SK-N-SH (cell line): ENCODE measurements around the gene PERM1. TPM values are rescaled to one million over a fixed set of nuclear protein-coding genes. Genes with fewer than 3 reads are reported as not detected.
"Not testable (repeated sequence)": the region's sequence is repeated elsewhere in the genome, so short reads cannot be mapped to it uniquely, and the experiment has no call there.

Source experiments
- CTCF ChIA-PET: fragments of 300-600, 350-600 bp; formaldehyde crosslinking; extraction: SDS; loops from one replicate; lab custom pipeline; 2021; lab: Yijun Ruan, JAX
- POLR2A ChIA-PET: fragments of 350-600 bp; sonication (Branson Sonifier 250); formaldehyde crosslinking; extraction: SDS; loops from one replicate; lab custom pipeline; 2020; ENCODE audit warnings: antibody characterized with exemption, inconsistent platforms; lab: Yijun Ruan, JAX
- DNase-seq: peaks from one replicate; pipeline ENCODE4 v3.0.0; 2012
- H2AFZ ChIP-seq: fragments of 200-600 bp; sonication (generic); 2 replicates; pipeline ENCODE4 v1.8.1; 2016; ENCODE audit warnings: antibody characterized with exemption, mild to moderate bottlenecking, low read depth
- H3F3A ChIP-seq: fragments of 200-600 bp; sonication (generic); replicated peaks from 2 replicates; pipeline ENCODE3; 2016; ENCODE audit warnings: antibody characterized with exemption, mild to moderate bottlenecking; ENCODE audit not compliant: insufficient read depth
- H3K27ac ChIP-seq, 2 experiments: fragments of 200-500 bp in 1 of 2; fragments of 200-600 bp in 1 of 2; sonication (Bioruptor generic) in 1 of 2; sonication (generic), shearing (Covaris generic) in 1 of 2; 2 replicates each; pipeline versions ENCODE4 v1.5.1 to v1.6.1; 2014 to 2016; ENCODE audit warnings: low read depth in 2 of 2, inconsistent platforms in 1 of 2, low read length in 1 of 2, mild to moderate bottlenecking in 1 of 2, mixed read lengths in 1 of 2
- H3K27me3 ChIP-seq: fragments of 200-600 bp; sonication (generic), shearing (Covaris generic); 2 replicates; pipeline ENCODE4 v1.6.1; 2016; ENCODE audit warnings: mixed run types; ENCODE audit not compliant: insufficient read depth
- H3K36me3 ChIP-seq, 2 experiments: fragments of 200-500 bp in 1 of 2; fragments of 200-600 bp in 1 of 2; sonication (Bioruptor generic) in 1 of 2; sonication (generic) in 1 of 2; replicated peaks in 1 of 2; 2 replicates each; pipeline versions ENCODE3 to v1.5.1; 2014 to 2016; ENCODE audit warnings: low read length in 1 of 2, mild to moderate bottlenecking in 1 of 2; ENCODE audit not compliant: insufficient read depth in 2 of 2, control insufficient read depth in 1 of 2
- H3K4me1 ChIP-seq, 2 experiments: fragments of 200-500 bp in 1 of 2; fragments of 200-600 bp in 1 of 2; sonication (Bioruptor generic) in 1 of 2; sonication (generic), shearing (Covaris generic) in 1 of 2; 2 replicates each; pipeline versions ENCODE4 v1.5.1 to v1.6.1; 2014 to 2016; ENCODE audit warnings: low read depth in 1 of 2, low read length in 1 of 2, mixed run types in 1 of 2; ENCODE audit not compliant: insufficient read depth in 2 of 2, control insufficient read depth in 1 of 2
- H3K4me2 ChIP-seq: fragments of 200-600 bp; sonication (generic), shearing (Covaris generic); 2 replicates; pipeline ENCODE4 v1.6.1; 2017; ENCODE audit warnings: mixed run types
- H3K4me3 ChIP-seq, 2 experiments: fragments of 200-500 bp in 1 of 2; fragments of 200-600 bp in 1 of 2; sonication (Bioruptor generic) in 1 of 2; sonication (generic), shearing (Covaris generic) in 1 of 2; 2 replicates each; pipeline versions ENCODE4 v1.5.1 to v1.8.1; 2014 to 2016; ENCODE audit warnings: low read depth in 2 of 2, inconsistent platforms in 1 of 2, low read length in 1 of 2, mild to moderate bottlenecking in 1 of 2, mixed read lengths in 1 of 2, moderate library complexity in 1 of 2
- H3K79me2 ChIP-seq: fragments of 200-600 bp; sonication (generic); 2 replicates; pipeline ENCODE4 v1.8.1; 2017; ENCODE audit warnings: mild to moderate bottlenecking; ENCODE audit not compliant: insufficient read depth
- H3K9ac ChIP-seq: fragments of 200-600 bp; sonication (generic); 2 replicates; pipeline ENCODE4 v1.6.1; 2017; ENCODE audit warnings: mixed run types
- H3K9me2 ChIP-seq: fragments of 200-600 bp; sonication (generic); 2 replicates; pipeline ENCODE4 v1.6.1; 2017; ENCODE audit warnings: mixed run types
- H3K9me3 ChIP-seq: fragments of 200-600 bp; sonication (generic); 2 replicates; pipeline ENCODE4 v1.6.1; 2017; ENCODE audit warnings: mixed run types, mild to moderate bottlenecking, moderate library complexity
- H4K20me1 ChIP-seq: fragments of 200-600 bp; sonication (generic); 2 replicates; pipeline ENCODE4 v1.6.1; 2017; ENCODE audit warnings: mild to moderate bottlenecking, mixed run types; ENCODE audit not compliant: insufficient read depth
- CHD2 ChIP-seq: fragments of 150-350 bp; IDR thresholded peaks from 2 replicates; pipeline ENCODE4 v1.6.1; 2018; ENCODE audit warnings: low read length; ENCODE audit not compliant: partially characterized antibody
- CTCF ChIP-seq: fragments of 200-600 bp; sonication (generic); IDR thresholded peaks from 2 replicates; pipeline ENCODE4 v1.6.1; 2017; ENCODE audit warnings: antibody characterized with exemption, mild to moderate bottlenecking, moderate library complexity
- EP300 ChIP-seq, 2 experiments: IDR thresholded peaks; 2 replicates each; pipeline versions ENCODE4 v1.4.0 to v1.6.1; 2012; ENCODE audit warnings: borderline replicate concordance in 1 of 2, low read depth in 1 of 2, low read length in 1 of 2
- FOSL2 ChIP-seq: IDR thresholded peaks from 2 replicates; pipeline ENCODE4 v1.4.0; 2012; ENCODE audit warnings: low read depth, mild to moderate bottlenecking, moderate library complexity, borderline replicate concordance
- GATA2 ChIP-seq: sonication (generic); formaldehyde crosslinking; IDR thresholded peaks from 2 replicates; pipeline ENCODE4 v1.5.0; 2020; ENCODE audit warnings: mild to moderate bottlenecking, missing genetic modification reagents
- JUND ChIP-seq: IDR thresholded peaks from 2 replicates; pipeline ENCODE4 v1.4.0; 2012
- MEF2A ChIP-seq: IDR thresholded peaks from 2 replicates; pipeline ENCODE4 v1.4.0; 2012; ENCODE audit warnings: low read depth, borderline replicate concordance
- MXI1 ChIP-seq: IDR thresholded peaks from 2 replicates; pipeline ENCODE4 v1.6.1; 2012; ENCODE audit warnings: mild to moderate bottlenecking, low read depth, low read length, improper control_type of control experiment
- NFIC ChIP-seq: IDR thresholded peaks from 2 replicates; pipeline ENCODE4 v1.4.0; 2012; ENCODE audit warnings: borderline replicate concordance
- PBX3 ChIP-seq: IDR thresholded peaks from 2 replicates; pipeline ENCODE4; 2012
- RCOR1 ChIP-seq: fragments of 150-350 bp; IDR thresholded peaks from 2 replicates; pipeline ENCODE4 v1.6.1; 2017; ENCODE audit warnings: antibody characterized with exemption, low read length
- REST ChIP-seq: IDR thresholded peaks from 2 replicates; pipeline ENCODE4 v1.6.1; 2012; ENCODE audit warnings: mild to moderate bottlenecking, low read depth, low read length, moderate library complexity
- TAF1 ChIP-seq: IDR thresholded peaks from 2 replicates; pipeline ENCODE4 v1.6.1; 2012; ENCODE audit warnings: low read depth, mild to moderate bottlenecking, low read length, moderate library complexity, borderline replicate concordance
- TCF12 ChIP-seq: IDR thresholded peaks from 2 replicates; pipeline ENCODE4 v1.4.0; 2012
- TEAD4 ChIP-seq: IDR thresholded peaks from 2 replicates; pipeline ENCODE4 v1.4.0; 2012; ENCODE audit warnings: mild to moderate bottlenecking, borderline replicate concordance; ENCODE audit not compliant: insufficient read depth
- ZBTB33 ChIP-seq: IDR thresholded peaks from 2 replicates; pipeline ENCODE4 v1.4.0; 2012; ENCODE audit warnings: low read depth, borderline replicate concordance
- WGBS: methylation state at CpG from one replicate; pipeline ENCODE4 v1.1.6; 2017; ENCODE audit warnings: low lambda C conversion rate; 5-methylcytosine and 5-hydroxymethylcytosine counted together
- polyA plus RNA-seq, 3 experiments: library from polyadenylated mRNA; depleted of rRNA; stranded (reverse); fragments of >200 nt; gene quantifications; 2 replicates each; pipeline ENCODE4 v1.2.3, GENCODE V29; 2012

PERM1 gene
- polyA plus RNA-seq, 1 of the 3 experiments (the other 2 are of a cell fraction), result 0.25 TPM

GRCh38 chr1:946811-947210, 35.1 kb downstream of the PERM1 start:
- H3K27ac ChIP-seq, H3K4me2 ChIP-seq, DNase-seq, H3K9me2 ChIP-seq, H3K27me3 ChIP-seq, H3K79me2 ChIP-seq, H3K4me3 ChIP-seq, H2AFZ ChIP-seq, H3K9ac ChIP-seq, H3K9me3 ChIP-seq: not testable (repeated sequence)
- Histone ChIP-seq H3F3A (peaks cover 15% of the 10 kb centered on the region), H3K36me3 (peaks cover 0 to 69% of the 10 kb centered on the region in 2 experiments), H3K4me1 (peaks cover 0 to 38% of the 10 kb centered on the region in 2 experiments; a peak in 1 of 4 replicates), H4K20me1 (0 out of 2 replicates have a peak, but pooled peaks cover 11% of the 10 kb centered on the region)
- CTCF ChIA-PET, result interaction anchor here (2.0 kb wide), 1 partner anchor 42 kb away, joined by 9 read pairs; no protein-coding TSS in a partner anchor
- POLR2A ChIA-PET, result interaction anchor here (1.0 kb wide), 1 partner anchor 12 kb away, joined by 3 read pairs; the partner anchor contains the start of gene NOC2L
- WGBS, result 95% methylated on average over 9 of the region's 13 CpGs

- TF ChIP-seq FOSL2, result no peak
- TF ChIP-seq MEF2A, result no peak
- no peak for TF ChIP-seq NFIC
- TF ChIP-seq TEAD4, result no peak
- no peak for TF ChIP-seq RCOR1
- no peak for TF ChIP-seq GATA2 (CRISPR knock-in tag)
- no peak for TF ChIP-seq EP300 (IDR thresholded peaks at IDR 0.05; ENCODE audit: borderline replicate concordance in 1 of 2, low read depth in 1 of 2, low read length in 1 of 2)
- no peak for TF ChIP-seq JUND
- no peak for TF ChIP-seq REST
- TF ChIP-seq MXI1, result no peak
- TF ChIP-seq ZBTB33, result no peak
- no peak for TF ChIP-seq CTCF
- no peak for TF ChIP-seq PBX3
- TF ChIP-seq TCF12, result no peak
- no peak for TF ChIP-seq CHD2
- no peak for TF ChIP-seq TAF1
- DNase-seq, result no peak
- ChIA-PET POLR2A (interaction anchor here (1.0 kb wide), 1 partner anchor 13 kb away, joined by 3 read pairs; the partner anchor contains the start of gene NOC2L), CTCF (interaction anchor here (2.0 kb wide), 1 partner anchor 41 kb away, joined by 9 read pairs; no protein-coding TSS in a partner anchor)
- peaks cover 0 to 60% of the 10 kb centered on the region in 2 experiments for H3K36me3 ChIP-seq
- H3K27ac ChIP-seq, result peak overlapping the region in 1 of 2 experiments; percentile 86; a peak in 1 of 4 replicates
- H3K4me1 ChIP-seq, result peaks cover 0 to 43% of the 10 kb centered on the region in 2 experiments; a peak in 1 of 4 replicates
- H3K4me3 ChIP-seq, result no peak overlapping the region
- H3K9me2 ChIP-seq, result no peaks in the 10 kb centered on the region
- 0 out of 2 replicates have a peak, but pooled peaks cover 11% of the 10 kb centered on the region for H4K20me1 ChIP-seq
- no peaks in the 10 kb centered on the region for H3K79me2 ChIP-seq
- WGBS, result 90% methylated on average over 17 of the region's 29 CpGs
- no peaks in the 10 kb centered on the region for H3K27me3 ChIP-seq
- H3K4me2 ChIP-seq, result no peak overlapping the region
- peaks cover 15% of the 10 kb centered on the region for H3F3A ChIP-seq
- H3K9me3 ChIP-seq, result no peaks in the 10 kb centered on the region
- no peak overlapping the region for H3K9ac ChIP-seq
- H2AFZ ChIP-seq, result no peak overlapping the region
Observed at GRCh38 chr1:945688-946556, 36.0 kb downstream of the PERM1 start.
